ENCODE measurements around the gene IGFL2. TPM values are rescaled to one million over a fixed set of nuclear protein-coding genes. Genes with fewer than 3 reads are reported as not detected.
"Not testable (repeated sequence)": the region's sequence is repeated elsewhere in the genome, so short reads cannot be mapped to it uniquely, and the experiment has no call there.

The IGFL2 gene
- total and polyA plus RNA-seq, 10 of the 15 experiments (the other 5 are each of a cell fraction or from before 2014, with no cell fraction given) = 0.19 TPM; not detected in 9

GRCh38 chr19:46101293-46101692 lies 46.7 kb upstream of the IGFL2 start (continued):
- TF ChIP-seq, protein P1, sequence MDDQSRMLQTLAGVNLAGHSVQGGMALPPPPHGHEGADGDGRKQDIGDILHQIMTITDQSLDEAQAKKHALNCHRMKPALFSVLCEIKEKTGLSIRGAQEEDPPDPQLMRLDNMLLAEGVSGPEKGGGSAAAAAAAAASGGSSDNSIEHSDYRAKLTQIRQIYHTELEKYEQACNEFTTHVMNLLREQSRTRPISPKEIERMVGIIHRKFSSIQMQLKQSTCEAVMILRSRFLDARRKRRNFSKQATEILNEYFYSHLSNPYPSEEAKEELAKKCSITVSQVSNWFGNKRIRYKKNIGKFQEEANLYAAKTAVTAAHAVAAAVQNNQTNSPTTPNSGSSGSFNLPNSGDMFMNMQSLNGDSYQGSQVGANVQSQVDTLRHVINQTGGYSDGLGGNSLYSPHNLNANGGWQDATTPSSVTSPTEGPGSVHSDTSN (IDR thresholded peaks at IDR 0.05; ENCODE audit: insufficient replicate concordance, low read depth, low read length) = no peak
- TF ChIP-seq, protein P2, sequence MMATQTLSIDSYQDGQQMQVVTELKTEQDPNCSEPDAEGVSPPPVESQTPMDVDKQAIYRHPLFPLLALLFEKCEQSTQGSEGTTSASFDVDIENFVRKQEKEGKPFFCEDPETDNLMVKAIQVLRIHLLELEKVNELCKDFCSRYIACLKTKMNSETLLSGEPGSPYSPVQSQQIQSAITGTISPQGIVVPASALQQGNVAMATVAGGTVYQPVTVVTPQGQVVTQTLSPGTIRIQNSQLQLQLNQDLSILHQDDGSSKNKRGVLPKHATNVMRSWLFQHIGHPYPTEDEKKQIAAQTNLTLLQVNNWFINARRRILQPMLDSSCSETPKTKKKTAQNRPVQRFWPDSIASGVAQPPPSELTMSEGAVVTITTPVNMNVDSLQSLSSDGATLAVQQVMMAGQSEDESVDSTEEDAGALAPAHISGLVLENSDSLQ (IDR thresholded peaks at IDR 0.05) = no peak
- TF ChIP-seq ZNF217 (IDR thresholded peaks at IDR 0.05) (no peak), EP300 (IDR thresholded peaks at IDR 0.05; ENCODE audit: borderline replicate concordance in 1 of 2, control insufficient read depth in 1 of 2, low read depth in 2 of 2, low read length in 2 of 2) (no peak), USF1 (IDR thresholded peaks at IDR 0.05; ENCODE audit: borderline replicate concordance, extremely low read length, insufficient read depth, low read depth, low read length) (no peak), ATF2 (IDR thresholded peaks at IDR 0.05; ENCODE audit: low read length) (no peak), ZNF207 (IDR thresholded peaks at IDR 0.05; ENCODE audit: borderline replicate concordance) (no peak), GABPA (IDR thresholded peaks at IDR 0.05; ENCODE audit: low read depth) (no peak), TCF3 (IDR thresholded peaks at IDR 0.05; ENCODE audit: borderline replicate concordance, insufficient read depth, low read depth, low read length) (no peak), HDGF (IDR thresholded peaks at IDR 0.05) (no peak), POLR2AphosphoS5 (IDR thresholded peaks at IDR 0.05; ENCODE audit: low read length) (no peak), CHD1 (IDR thresholded peaks at IDR 0.05; ENCODE audit: low read depth, low read length) (no peak)
- TF ChIP-seq, protein P3, sequence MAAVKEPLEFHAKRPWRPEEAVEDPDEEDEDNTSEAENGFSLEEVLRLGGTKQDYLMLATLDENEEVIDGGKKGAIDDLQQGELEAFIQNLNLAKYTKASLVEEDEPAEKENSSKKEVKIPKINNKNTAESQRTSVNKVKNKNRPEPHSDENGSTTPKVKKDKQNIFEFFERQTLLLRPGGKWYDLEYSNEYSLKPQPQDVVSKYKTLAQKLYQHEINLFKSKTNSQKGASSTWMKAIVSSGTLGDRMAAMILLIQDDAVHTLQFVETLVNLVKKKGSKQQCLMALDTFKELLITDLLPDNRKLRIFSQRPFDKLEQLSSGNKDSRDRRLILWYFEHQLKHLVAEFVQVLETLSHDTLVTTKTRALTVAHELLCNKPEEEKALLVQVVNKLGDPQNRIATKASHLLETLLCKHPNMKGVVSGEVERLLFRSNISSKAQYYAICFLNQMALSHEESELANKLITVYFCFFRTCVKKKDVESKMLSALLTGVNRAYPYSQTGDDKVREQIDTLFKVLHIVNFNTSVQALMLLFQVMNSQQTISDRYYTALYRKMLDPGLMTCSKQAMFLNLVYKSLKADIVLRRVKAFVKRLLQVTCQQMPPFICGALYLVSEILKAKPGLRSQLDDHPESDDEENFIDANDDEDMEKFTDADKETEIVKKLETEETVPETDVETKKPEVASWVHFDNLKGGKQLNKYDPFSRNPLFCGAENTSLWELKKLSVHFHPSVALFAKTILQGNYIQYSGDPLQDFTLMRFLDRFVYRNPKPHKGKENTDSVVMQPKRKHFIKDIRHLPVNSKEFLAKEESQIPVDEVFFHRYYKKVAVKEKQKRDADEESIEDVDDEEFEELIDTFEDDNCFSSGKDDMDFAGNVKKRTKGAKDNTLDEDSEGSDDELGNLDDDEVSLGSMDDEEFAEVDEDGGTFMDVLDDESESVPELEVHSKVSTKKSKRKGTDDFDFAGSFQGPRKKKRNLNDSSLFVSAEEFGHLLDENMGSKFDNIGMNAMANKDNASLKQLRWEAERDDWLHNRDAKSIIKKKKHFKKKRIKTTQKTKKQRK (IDR thresholded peaks at IDR 0.05; ENCODE audit: low read depth, low read length) = no peak

- H3K79me2 ChIP-seq (ENCODE audit: control insufficient read depth, insufficient read depth, low read length); H4K20me1 ChIP-seq (ENCODE audit: control insufficient read depth, insufficient read depth); H3K36me3 ChIP-seq (ENCODE audit: control insufficient read depth in 2 of 2, insufficient read depth in 2 of 2, low read length in 1 of 2); H3K4me2 ChIP-seq (ENCODE audit: control insufficient read depth, insufficient read depth); RAD21 ChIA-PET (ENCODE audit: unreplicated experiment); H3K27me3 ChIP-seq (replicated peaks in 1 of 2; ENCODE audit: control insufficient read depth in 2 of 2, insufficient read depth in 2 of 2, low read length in 1 of 2); H3K4me3 ChIP-seq; H3K9ac ChIP-seq (ENCODE audit: control insufficient read depth, insufficient read depth, low read length); CTCF ChIA-PET; DNase-seq (ENCODE audit: low read depth, low spot score); in situ Hi-C loops (cut with MboI); H3K27ac ChIP-seq (ENCODE audit: control insufficient read depth, insufficient read depth); H3K4me1 ChIP-seq (ENCODE audit: control insufficient read depth, insufficient read depth, low read length); ATAC-seq; BruUV-seq (replicated peaks); H3K9me3 ChIP-seq (replicated peaks; ENCODE audit: control insufficient read depth, insufficient read depth, low read length); intact Hi-C loops (cut with micrococcal nuclease; ENCODE audit: unreplicated experiment); H2AFZ ChIP-seq (ENCODE audit: control insufficient read depth, low read depth, low read length); FAIRE-seq: not testable (repeated sequence)
- SMC1A ChIA-PET (ENCODE audit: uncharacterized antibody, unreplicated experiment) = interaction anchor here (0.8 kb wide), 1 partner anchor 9 kb away, joined by 3 read pairs; no protein-coding TSS in a partner anchor
- POLR2A ChIA-PET = interaction anchor here (0.6 kb wide), 1 partner anchor 268 kb away, joined by 4 read pairs; no protein-coding TSS in a partner anchor
- WGBS (ENCODE audit: insufficient coverage, insufficient replicate concordance, low lambda C conversion rate, missing lambda C conversion rate) = 60% methylated on average over 7 of the region's 7 CpGs
These were observed 45.7 kb upstream of the IGFL2 start for GRCh38 chr19:46102333-46102732.
